Subcutaneous adipose tissue (tissue), 4 donors: Measurements from ENCODE around the gene GFER. TPM values are rescaled to one million over a fixed set of nuclear protein-coding genes. Genes with fewer than 3 reads are reported as not detected.

Experiments
- CTCF ChIP-seq: fragments of 450-650 bp; IDR thresholded peaks from one replicate; pipeline ENCODE4 v1.5.1; 2016; ENCODE audit warnings: low read depth, mild to moderate bottlenecking, control low read depth, antibody characterized with exemption, moderate library complexity
- total RNA-seq, 4 donors: library from RNA; depleted of rRNA; stranded (reverse); fragments of >200 nt; gene quantifications; one replicate each; pipeline ENCODE4 v1.1.0, GENCODE V29; 2016

GFER gene
- 10 to 100 TPM in 3 of 4 donors, 1 to 10 TPM in 1; 9.1 to 17.4 (median 16.1) TPM for total RNA-seq

DNA sequence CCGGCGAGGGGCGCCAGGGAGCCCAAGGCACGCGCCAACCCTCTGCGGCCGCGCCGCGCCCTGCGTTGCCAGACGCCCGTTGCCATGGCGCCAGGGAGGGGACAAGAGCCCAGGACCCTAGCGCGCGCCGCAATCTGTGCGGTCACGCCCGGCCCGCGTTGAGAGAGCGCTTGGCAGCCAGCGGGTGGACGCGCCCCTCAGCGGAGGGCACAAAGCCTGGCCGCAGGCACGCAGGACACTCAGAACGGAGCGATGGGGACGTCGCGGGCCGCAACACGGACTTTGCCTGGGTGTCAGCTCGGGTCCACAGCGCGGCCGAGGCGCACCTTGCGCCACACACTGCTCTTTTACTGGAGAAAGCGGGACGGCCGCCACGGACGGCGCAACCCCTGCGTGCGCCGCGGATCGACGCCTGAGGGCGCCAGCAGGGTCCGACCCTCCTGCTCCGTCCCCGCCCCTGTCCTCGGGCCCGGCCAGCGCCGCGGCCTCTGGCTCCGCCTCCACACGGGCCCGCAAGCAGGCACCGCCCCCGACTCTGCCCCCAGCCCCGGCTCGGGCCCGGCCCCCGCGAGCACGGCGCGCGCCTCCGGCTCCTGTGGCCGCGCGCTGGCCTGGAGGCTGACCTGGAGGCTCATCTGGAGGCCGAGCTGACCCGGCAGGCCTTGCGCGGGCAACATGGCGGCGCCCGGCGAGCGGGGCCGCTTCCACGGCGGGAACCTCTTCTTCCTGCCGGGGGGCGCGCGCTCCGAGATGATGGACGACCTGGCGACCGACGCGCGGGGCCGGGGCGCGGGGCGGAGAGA is at the start of gene GFER:
Gene GFER, plus strand, starts transcription at position 650 of the 803 bp plus-strand sequence. Its CDS starts 26 bp downstream, at position 676.
- no peak for TF ChIP-seq CTCF

- TF ChIP-seq CTCF, result no peak
Observed at GRCh38 chr16:1936945-1937479, 47.0 kb upstream of the GFER start.

DNA sequence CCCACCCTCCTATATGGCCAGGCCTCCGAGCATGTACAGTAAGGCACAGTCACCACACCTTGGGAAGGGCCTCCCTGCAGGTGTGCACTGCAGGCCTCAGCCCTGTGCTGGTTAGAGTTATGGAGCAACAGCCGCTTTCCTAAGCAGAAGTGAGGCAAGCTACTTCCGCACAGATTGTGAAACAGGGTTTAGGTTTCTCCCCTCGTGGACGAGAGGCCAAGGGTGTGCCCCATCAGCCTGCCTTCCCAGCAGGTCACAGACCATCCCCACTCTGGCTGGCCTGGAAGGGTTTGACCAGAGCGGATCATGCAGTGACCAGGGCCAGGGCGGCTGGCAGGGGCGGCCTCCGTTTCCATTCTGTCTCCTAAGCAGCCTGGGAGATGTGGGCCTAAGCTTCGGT is 45.7 kb upstream of the GFER start:
- TF ChIP-seq CTCF, result no peak

DNA sequence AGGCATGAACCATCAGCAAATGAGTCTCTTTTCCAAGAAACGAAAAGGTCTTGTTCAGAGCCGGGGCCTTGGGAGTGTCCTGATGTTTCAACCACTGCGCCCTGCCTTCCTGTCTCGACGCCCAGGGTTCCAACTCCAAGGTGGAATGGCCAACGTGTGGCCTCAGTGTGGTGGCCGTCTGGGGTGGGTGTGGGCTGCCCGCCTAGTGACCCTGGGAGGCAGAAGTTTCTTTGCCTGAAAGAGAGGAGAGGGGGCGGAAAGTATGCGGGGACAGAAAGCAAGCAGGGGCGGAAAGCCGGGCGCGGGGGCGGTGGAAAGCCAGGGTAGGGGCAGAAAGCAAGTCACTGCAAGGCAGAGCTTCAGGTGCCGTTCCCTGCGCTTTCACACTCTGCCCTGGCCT is 45.1 kb upstream of the GFER start:
- TF ChIP-seq CTCF, result no peak

- TF ChIP-seq CTCF, result no peak
Observed at GRCh38 chr16:1940273-1941161, 43.5 kb upstream of the GFER start.

GRCh38 chr16:1941162-1942046 is 42.6 kb upstream of the GFER start:
- TF ChIP-seq CTCF, result no peak
